ENCODE results near the gene NECTIN4.
"Not testable (repeated sequence)": the region's sequence is repeated elsewhere in the genome, so short reads cannot be mapped to it uniquely, and the experiment has no call there.

NECTIN4 gene

GRCh38 chr1:161081519-161081918 is 7.8 kb downstream of the NECTIN4 start:
- DNase-seq = no peak

GRCh38 chr1:161080441-161081405 is 8.6 kb downstream of the NECTIN4 start:
- no peak for DNase-seq

- DNase-seq = no peak
These were observed 9.8 kb downstream of the NECTIN4 start for GRCh38 chr1:161079436-161080110.

GRCh38 chr1:161077426-161077825 is 11.9 kb downstream of the NECTIN4 start:
- DNase-seq = no peak

- no peak for DNase-seq
These were observed 12.9 kb downstream of the NECTIN4 start for GRCh38 chr1:161076410-161076809.

- no peak for DNase-seq
These were observed 14.5 kb downstream of the NECTIN4 start for GRCh38 chr1:161074676-161075368.

- DNase-seq = no peak
These were observed 15.8 kb downstream of the NECTIN4 start for GRCh38 chr1:161073474-161074121.

- no peak for DNase-seq
These were observed 16.5 kb downstream of the NECTIN4 start for GRCh38 chr1:161072751-161073449.

GRCh38 chr1:161071886-161072371 is 17.4 kb downstream of the NECTIN4 start:
- DNase-seq = no peak

- DNase-seq = no peak
These were observed 18.6 kb downstream of the NECTIN4 start for GRCh38 chr1:161070761-161071160.

- no peak for DNase-seq
These were observed 19.6 kb downstream of the NECTIN4 start, which contains the start of gene ARHGAP30 for GRCh38 chr1:161069731-161070270. Gene ARHGAP30 (minus strand): TSS chr1:161069891. CDS start chr1:161069624, 267 bp downstream.

- DNase-seq = no peak
These were observed 20.1 kb downstream of the NECTIN4 start for GRCh38 chr1:161069241-161069640.

- no peak for DNase-seq
These were observed 20.8 kb downstream of the NECTIN4 start for GRCh38 chr1:161068306-161069234.

GRCh38 chr1:161066694-161067093 is 22.7 kb downstream of the NECTIN4 start:
- DNase-seq = no peak

GRCh38 chr1:161065681-161066080 is 23.7 kb downstream of the NECTIN4 start:
- not testable (repeated sequence) for DNase-seq

GRCh38 chr1:161063936-161064335 is 25.4 kb downstream of the NECTIN4 start:
- not testable (repeated sequence) for DNase-seq

GRCh38 chr1:161061419-161061818 is 27.9 kb downstream of the NECTIN4 start:
- DNase-seq = no peak

GRCh38 chr1:161059293-161059692 is 30.1 kb downstream of the NECTIN4 start:
- DNase-seq = no peak

- no peak for DNase-seq
These were observed 34.6 kb downstream of the NECTIN4 start for GRCh38 chr1:161054805-161055204.

GRCh38 chr1:161054232-161054631 is 35.1 kb downstream of the NECTIN4 start:
- no peak for DNase-seq

Data from NCI-H2029 (cell line).